ENCODE measurements around the gene COPZ2. TPM values are rescaled to one million over a fixed set of nuclear protein-coding genes. Genes with fewer than 3 reads are reported as not detected.

The COPZ2 gene
- total RNA-seq, 1 donor from 2014 or later, result 4.0 TPM

DNA sequence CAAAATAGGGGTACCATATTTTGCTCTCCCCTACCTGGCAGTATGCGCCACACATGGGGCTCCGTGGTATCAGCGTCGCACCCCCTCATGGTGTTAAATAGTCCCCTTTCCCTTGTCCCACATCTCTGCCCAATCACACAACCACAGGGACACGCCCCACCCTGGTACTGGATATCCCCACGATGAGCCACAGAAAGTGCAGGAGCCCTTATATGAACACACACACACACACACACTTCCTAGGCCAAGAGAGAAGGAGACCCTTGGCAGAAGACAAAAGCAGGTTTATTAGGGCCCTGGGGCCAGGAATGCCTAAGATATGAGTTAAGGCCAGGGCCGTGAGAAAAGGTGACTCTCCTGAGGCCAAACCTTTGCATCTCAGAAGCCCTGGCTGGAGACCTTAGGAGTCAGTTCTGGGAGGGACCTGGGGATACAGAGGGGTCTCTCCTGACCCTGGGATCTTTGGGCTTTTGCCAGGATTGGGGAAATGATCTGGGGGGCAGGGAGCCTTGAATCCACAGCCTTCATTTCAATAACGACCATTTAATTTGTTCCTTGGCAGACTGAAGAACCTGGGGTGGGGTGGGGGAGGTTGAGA lies 11.6 kb downstream of the COPZ2 start:
- no peaks in the 10 kb centered on the region for H3K36me3 Mint-ChIP-seq (ENCODE audit: low read depth)
- H3K27ac Mint-ChIP-seq (ENCODE audit: unreplicated experiment), result no peak overlapping the region
- H3K27me3 Mint-ChIP-seq (ENCODE audit: low read depth), result peaks cover 7% of the 10 kb centered on the region
- H3K9me3 Mint-ChIP-seq, result no peaks in the 10 kb centered on the region
- peak overlapping the region; percentile 87 for H3K4me3 Mint-ChIP-seq
- DNase-seq (ENCODE audit: low read depth, low spot score), result no peak
- peaks cover 47% of the 10 kb centered on the region for H3K4me1 Mint-ChIP-seq
- TF ChIP-seq CTCF (conservative IDR thresholded peaks at IDR 0.05), result no peak

GRCh38 chr17:48025040-48025903 lies 12.3 kb downstream of the COPZ2 start:
- peak overlapping the region; percentile 10 for H3K27ac Mint-ChIP-seq (ENCODE audit: unreplicated experiment)
- H3K36me3 Mint-ChIP-seq (ENCODE audit: low read depth), result no peaks in the 10 kb centered on the region
- H3K9me3 Mint-ChIP-seq, result no peaks in the 10 kb centered on the region
- peaks cover 50% of the 10 kb centered on the region for H3K4me1 Mint-ChIP-seq
- peak; percentile 79 for TF ChIP-seq CTCF (conservative IDR thresholded peaks at IDR 0.05)
- H3K4me3 Mint-ChIP-seq, result peak overlapping the region; percentile 87
- peak; percentile 99 for DNase-seq (ENCODE audit: low read depth, low spot score)
- peaks cover 7% of the 10 kb centered on the region for H3K27me3 Mint-ChIP-seq (ENCODE audit: low read depth)

- no peaks in the 10 kb centered on the region for H3K36me3 Mint-ChIP-seq (ENCODE audit: low read depth)
- H3K9me3 Mint-ChIP-seq, result no peaks in the 10 kb centered on the region
- H3K27me3 Mint-ChIP-seq (ENCODE audit: low read depth), result peaks cover 7% of the 10 kb centered on the region
- H3K27ac Mint-ChIP-seq (ENCODE audit: unreplicated experiment), result peak overlapping the region; percentile 91
- peak; percentile 28 for DNase-seq (ENCODE audit: low read depth, low spot score)
- H3K4me1 Mint-ChIP-seq, result peaks cover 55% of the 10 kb centered on the region
- peak overlapping the region; percentile 87 for H3K4me3 Mint-ChIP-seq
- TF ChIP-seq CTCF (conservative IDR thresholded peaks at IDR 0.05), result no peak
Observed at GRCh38 chr17:48024149-48025039, 13.2 kb downstream of the COPZ2 start.

DNA sequence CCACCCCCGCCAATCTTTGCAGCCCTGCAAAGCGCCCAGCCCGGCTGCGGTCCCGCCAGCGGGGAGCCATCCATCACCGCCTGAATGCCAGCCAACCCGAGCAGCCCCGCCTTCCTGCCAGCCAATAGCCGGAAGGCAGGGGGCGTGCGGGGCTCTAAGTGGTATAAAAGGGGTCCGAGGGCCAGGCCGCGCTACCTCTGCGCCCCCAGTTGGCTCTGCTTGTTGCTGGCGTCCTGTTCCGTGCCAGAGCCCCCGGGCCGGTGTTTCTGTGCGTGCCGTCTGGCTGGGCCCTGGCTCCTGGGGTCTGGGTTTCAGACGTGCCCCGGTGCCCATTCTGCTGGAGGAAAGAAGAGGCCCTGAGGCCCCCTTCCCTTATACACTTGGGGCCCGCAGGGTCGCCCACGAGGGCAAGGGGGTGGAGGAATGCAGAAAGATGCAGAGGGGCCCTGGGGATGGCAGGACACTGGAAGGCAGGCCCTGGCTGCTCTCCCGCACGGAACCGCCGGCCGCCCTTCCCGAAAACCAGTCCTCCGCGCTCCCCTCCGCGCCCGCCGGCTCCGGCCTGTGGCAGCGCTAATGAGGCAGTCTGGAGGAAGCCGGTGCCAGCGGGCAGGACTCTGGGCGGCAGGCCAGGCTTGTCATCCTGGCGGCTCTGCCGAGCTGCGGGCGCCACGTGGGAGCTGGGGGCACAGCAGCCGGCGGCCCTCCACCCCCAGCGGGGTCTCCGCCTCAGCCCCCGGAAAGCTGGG lies 14.0 kb downstream of the COPZ2 start:
- Mint-ChIP-seq H3K36me3 (ENCODE audit: low read depth) (no peaks in the 10 kb centered on the region), H3K27ac (ENCODE audit: unreplicated experiment) (peak overlapping the region; percentile 93), H3K4me1 (peaks cover 59% of the 10 kb centered on the region), H3K4me3 (peak overlapping the region; percentile 90), H3K9me3 (no peaks in the 10 kb centered on the region), H3K27me3 (ENCODE audit: low read depth) (peaks cover 7% of the 10 kb centered on the region)
- peak; percentile 79 for DNase-seq (ENCODE audit: low read depth, low spot score)
- peak; percentile 26 for TF ChIP-seq CTCF (conservative IDR thresholded peaks at IDR 0.05)

GRCh38 chr17:48022901-48023300 lies 14.7 kb downstream of the COPZ2 start:
- Mint-ChIP-seq H3K27ac (ENCODE audit: unreplicated experiment) (no peak overlapping the region), H3K4me1 (peaks cover 65% of the 10 kb centered on the region), H3K36me3 (ENCODE audit: low read depth) (no peaks in the 10 kb centered on the region), H3K4me3 (peak overlapping the region; percentile 90), H3K27me3 (ENCODE audit: low read depth) (peaks cover 7% of the 10 kb centered on the region), H3K9me3 (no peaks in the 10 kb centered on the region)
- TF ChIP-seq CTCF (conservative IDR thresholded peaks at IDR 0.05), result no peak
- DNase-seq (ENCODE audit: low read depth, low spot score), result no peak
